HL-60/S4 treated with phorbol 12-myristate 13-acetate at 8.2 ng/mL for 4 days and 3 days (cell line): ENCODE results near the gene MAX.
"Not testable (repeated sequence)": the region's sequence is repeated elsewhere in the genome, so short reads cannot be mapped to it uniquely, and the experiment has no call there.

Experiments
- in situ Hi-C: fragments of 300-500 bp; cut with MboI; formaldehyde crosslinking; loops from 2 replicates; pipeline ENCODE4 v1.15.0; 2022; ENCODE audit warnings: low sequenced_read_pairs

Gene MAX

GRCh38 chr14:65041434-65041915 lies 60.8 kb downstream of the MAX start:
- in situ Hi-C loops = no loop called here

- in situ Hi-C loops = no loop called here
Measured at GRCh38 chr14:65040666-65041433, 61.5 kb downstream of the MAX start.

GRCh38 chr14:65038966-65039365 lies 63.4 kb downstream of the MAX start:
- in situ Hi-C loops = no loop called here

- in situ Hi-C loops = no loop called here
Measured at GRCh38 chr14:65035049-65035448, 67.3 kb downstream of the MAX start.

- in situ Hi-C loops = no loop called here
Measured at GRCh38 chr14:65034021-65034420, 68.3 kb downstream of the MAX start.

- in situ Hi-C loops = no loop called here
Measured at GRCh38 chr14:65033181-65033580, 69.1 kb downstream of the MAX start.

- in situ Hi-C loops = no loop called here
Measured at GRCh38 chr14:65032319-65032718, 70.0 kb downstream of the MAX start.

GRCh38 chr14:65031321-65031720 lies 71.0 kb downstream of the MAX start:
- in situ Hi-C loops = not testable (repeated sequence)

- in situ Hi-C loops = no loop called here
Measured at GRCh38 chr14:65028937-65029336, 73.4 kb downstream of the MAX start.

- in situ Hi-C loops = no loop called here
Measured at GRCh38 chr14:65027127-65027799, 75.1 kb downstream of the MAX start.

GRCh38 chr14:65026526-65026925 lies 75.8 kb downstream of the MAX start:
- in situ Hi-C loops = no loop called here

GRCh38 chr14:65025818-65026217 lies 76.5 kb downstream of the MAX start:
- in situ Hi-C loops = no loop called here
